ENCODE measurements around the gene ZW10.
A peak's percentile ranks its signal among the peaks of the same experiment; 100 is the strongest.
"Not testable (repeated sequence)": the region's sequence is repeated elsewhere in the genome, so short reads cannot be mapped to it uniquely, and the experiment has no call there.

Gene ZW10, protein sequence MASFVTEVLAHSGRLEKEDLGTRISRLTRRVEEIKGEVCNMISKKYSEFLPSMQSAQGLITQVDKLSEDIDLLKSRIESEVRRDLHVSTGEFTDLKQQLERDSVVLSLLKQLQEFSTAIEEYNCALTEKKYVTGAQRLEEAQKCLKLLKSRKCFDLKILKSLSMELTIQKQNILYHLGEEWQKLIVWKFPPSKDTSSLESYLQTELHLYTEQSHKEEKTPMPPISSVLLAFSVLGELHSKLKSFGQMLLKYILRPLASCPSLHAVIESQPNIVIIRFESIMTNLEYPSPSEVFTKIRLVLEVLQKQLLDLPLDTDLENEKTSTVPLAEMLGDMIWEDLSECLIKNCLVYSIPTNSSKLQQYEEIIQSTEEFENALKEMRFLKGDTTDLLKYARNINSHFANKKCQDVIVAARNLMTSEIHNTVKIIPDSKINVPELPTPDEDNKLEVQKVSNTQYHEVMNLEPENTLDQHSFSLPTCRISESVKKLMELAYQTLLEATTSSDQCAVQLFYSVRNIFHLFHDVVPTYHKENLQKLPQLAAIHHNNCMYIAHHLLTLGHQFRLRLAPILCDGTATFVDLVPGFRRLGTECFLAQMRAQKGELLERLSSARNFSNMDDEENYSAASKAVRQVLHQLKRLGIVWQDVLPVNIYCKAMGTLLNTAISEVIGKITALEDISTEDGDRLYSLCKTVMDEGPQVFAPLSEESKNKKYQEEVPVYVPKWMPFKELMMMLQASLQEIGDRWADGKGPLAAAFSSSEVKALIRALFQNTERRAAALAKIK

DNA sequence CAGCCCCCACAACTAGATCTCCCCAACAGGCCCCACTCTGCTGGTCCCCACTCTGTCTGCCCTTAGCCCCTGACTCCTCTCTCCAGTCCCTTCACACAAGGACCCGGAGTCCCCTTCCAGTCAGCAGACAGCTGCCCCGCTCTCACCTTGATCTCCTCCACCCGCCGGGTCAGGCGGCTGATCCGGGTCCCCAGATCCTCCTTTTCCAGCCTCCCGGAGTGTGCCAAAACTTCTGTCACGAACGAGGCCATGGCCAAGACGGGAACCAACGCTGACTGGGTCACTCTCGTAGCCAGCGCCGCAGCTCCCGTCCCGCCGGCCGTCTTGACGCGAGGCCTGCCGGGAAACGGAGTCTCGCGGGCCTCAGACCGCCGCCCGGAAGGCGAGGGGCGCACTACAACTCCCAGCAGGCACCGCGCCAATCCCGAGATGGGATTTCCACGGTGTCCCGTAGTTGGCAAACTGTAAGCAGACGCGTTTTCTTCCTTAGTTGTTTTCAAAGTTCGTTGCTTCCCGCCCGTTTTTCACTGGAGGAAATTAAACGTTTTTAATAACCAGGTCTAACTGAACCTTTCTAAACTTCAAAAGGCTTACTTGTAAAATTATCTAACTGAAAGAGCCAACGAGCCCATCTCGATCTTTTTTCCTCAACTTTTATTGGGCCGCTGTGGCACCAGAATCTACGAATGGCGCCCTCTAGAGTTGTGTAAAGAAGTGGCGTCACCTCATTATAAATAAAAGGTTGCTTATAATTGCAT lies at the start of gene ZW10:
TSS of gene ZW10 (minus strand) at position 277 of the 758 bp plus-strand sequence. CDS start at position 251, 26 bp downstream.
- peak; percentile 97 for DNase-seq (ENCODE audit: low spot score)

DNA sequence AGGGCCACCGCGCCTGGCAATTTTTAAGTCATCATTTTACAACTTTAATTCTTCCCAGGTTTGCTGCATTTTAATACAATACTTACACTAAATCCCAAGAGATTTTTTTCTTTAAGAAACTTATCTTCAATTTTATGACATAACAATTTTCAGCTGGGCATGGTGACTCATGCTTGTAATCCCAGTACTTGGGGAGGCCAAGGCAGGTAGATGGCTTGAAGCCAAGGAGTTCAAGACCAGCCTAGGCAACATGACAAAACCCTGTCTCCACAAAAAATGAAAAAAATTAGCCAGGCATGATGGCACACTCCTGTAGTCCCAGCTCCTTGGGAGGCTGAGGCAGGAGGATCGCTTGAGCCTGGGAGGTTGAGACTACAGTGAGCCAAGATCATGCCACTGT lies 44.9 kb upstream of the ZW10 start:
- no peak for DNase-seq (ENCODE audit: low spot score)

GRCh38 chr11:113817626-113818025 lies 44.1 kb upstream of the ZW10 start:
- no peak for DNase-seq (ENCODE audit: low spot score)

GRCh38 chr11:113817162-113817561 lies 43.7 kb upstream of the ZW10 start:
- no peak for DNase-seq (ENCODE audit: low spot score)

GRCh38 chr11:113814181-113814580 lies 40.7 kb upstream of the ZW10 start:
- no peak for DNase-seq (ENCODE audit: low spot score)

DNA sequence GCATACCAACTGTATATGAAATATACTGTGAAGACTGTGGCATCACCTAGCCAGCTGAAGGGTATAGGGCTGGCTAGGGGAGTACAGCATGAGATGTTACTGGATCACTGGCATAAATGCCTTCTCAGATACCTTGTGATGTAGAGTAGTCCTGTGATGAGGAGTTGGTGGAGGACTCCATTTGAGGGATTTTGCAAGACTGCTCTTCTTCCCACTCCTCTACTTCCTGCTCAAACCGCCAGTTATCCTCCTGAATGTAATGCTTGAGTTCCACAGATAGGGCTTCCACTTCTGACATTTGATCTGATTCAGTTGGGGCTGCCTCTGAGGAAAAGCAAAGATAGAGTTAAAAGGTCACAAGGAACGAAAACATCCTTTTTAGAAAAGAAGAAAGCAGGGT lies 35.4 kb upstream of the ZW10 start:
- no peak for DNase-seq (ENCODE audit: low spot score)

DNA sequence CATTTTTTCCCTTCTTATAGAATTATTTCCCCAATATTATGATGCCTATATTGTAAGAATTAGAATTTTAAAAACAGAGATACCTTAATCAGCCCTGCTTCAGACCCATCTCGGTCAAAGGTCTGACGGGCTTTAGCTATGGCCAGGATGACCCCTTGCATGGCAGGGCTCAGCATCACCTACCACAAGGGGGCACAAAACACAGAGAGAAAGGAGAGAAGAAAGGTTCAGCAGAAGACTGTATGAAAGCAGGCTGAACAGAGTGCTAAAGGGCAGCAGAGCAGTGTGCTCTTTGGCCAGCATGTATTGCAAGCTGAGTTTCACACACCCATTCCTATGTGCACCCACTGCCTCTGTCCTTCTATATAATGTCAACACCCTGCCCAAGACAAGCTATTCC lies 32.9 kb upstream of the ZW10 start:
- peak; percentile 30 for DNase-seq (ENCODE audit: low spot score)

- DNase-seq (ENCODE audit: low spot score) = no peak
These were observed 32.1 kb upstream of the ZW10 start for GRCh38 chr11:113805640-113806039.

GRCh38 chr11:113802621-113803020 lies 29.1 kb upstream of the ZW10 start:
- DNase-seq (ENCODE audit: low spot score) = no peak

DNA sequence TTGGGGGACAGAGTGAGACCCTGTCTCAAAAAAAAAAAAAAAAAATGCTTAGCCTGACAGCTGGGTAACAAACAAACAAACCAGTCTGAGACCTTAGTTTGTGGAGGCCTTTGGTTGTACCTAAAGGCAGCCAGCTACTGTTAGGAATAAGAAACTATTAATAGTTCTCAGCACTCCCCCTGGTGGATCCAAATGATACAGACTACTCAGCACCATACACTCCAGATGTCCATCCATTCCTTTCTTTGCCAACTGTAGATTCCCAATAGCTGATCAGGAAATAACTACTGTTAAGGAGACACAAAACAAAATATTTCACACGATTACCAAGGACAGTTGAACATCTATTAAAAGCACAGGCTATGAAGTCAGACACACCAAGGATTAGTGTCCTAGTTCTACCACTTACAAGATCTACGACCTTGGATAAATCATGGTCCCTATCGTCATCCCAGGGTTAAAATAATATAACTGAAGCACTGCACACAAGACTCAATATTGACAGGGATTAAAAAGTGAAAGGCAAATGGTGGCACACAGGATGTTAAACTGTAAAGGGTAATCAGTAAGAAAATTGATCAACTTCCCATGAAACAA lies 23.3 kb upstream of the ZW10 start:
- DNase-seq (ENCODE audit: low spot score) = peak; percentile 73

- DNase-seq (ENCODE audit: low spot score) = no peak
These were observed 16.3 kb upstream of the ZW10 start for GRCh38 chr11:113789675-113790320.

DNA sequence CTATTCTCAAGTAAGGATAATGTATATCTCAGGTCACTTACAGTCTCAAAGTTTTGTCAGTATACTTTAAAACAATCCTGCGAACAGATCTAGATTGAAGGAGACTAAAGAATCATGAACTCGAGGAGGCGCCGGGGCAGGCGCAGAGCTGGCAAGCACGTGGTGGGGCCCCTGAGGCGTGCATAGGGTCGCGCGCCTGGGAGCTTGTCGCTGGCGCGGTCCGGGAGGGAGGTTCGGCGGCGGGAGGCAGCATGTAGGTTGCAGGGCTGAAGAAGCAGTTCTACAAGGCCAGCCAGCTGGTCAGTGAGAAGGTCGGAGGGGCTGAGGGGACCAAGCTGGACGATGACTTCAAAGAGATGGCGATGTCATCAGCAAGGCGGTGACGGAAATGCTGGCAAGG lies 15.5 kb upstream of the ZW10 start:
- DNase-seq (ENCODE audit: low spot score) = not testable (repeated sequence)

GRCh38 chr11:113782134-113782533 lies 8.6 kb upstream of the ZW10 start:
- no peak for DNase-seq (ENCODE audit: low spot score)

GRCh38 chr11:113781682-113782081 lies 8.2 kb upstream of the ZW10 start:
- no peak for DNase-seq (ENCODE audit: low spot score)

- no peak for DNase-seq (ENCODE audit: low spot score)
These were observed 6.0 kb upstream of the ZW10 start, which contains the start of gene CLDN25 for GRCh38 chr11:113779496-113779895. Gene CLDN25, plus strand, starts transcription at chr11:113779796. Its CDS starts 0 bp downstream, at chr11:113779796.

GRCh38 chr11:113778111-113778910 lies 4.8 kb upstream of the ZW10 start:
- DNase-seq (ENCODE audit: low spot score) = peak; percentile 64

- DNase-seq (ENCODE audit: low spot score) = no peak
These were observed 647 bp upstream of the ZW10 start for GRCh38 chr11:113774174-113774503.

DNA sequence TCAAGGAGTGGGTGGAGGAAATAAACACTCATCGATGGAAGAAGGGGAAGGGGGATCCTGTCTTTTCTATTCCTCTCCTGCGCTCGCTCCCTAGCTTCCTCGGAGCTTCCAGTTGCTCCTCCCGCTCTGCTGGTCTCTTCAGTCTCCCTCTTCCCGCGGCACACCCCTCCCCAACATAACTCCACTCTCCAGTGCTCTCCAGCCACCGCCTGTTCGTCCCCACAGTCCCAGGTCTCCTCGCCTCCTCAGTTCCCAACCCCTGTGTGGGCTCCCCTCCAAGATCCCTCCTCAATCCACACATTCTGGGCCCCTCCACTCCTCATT lies 438 bp downstream of the ZW10 start:
- peak; percentile 49 for DNase-seq (ENCODE audit: low spot score)

- DNase-seq (ENCODE audit: low spot score) = no peak
These were observed 1.5 kb downstream of the ZW10 start for GRCh38 chr11:113771964-113772363.

DNA sequence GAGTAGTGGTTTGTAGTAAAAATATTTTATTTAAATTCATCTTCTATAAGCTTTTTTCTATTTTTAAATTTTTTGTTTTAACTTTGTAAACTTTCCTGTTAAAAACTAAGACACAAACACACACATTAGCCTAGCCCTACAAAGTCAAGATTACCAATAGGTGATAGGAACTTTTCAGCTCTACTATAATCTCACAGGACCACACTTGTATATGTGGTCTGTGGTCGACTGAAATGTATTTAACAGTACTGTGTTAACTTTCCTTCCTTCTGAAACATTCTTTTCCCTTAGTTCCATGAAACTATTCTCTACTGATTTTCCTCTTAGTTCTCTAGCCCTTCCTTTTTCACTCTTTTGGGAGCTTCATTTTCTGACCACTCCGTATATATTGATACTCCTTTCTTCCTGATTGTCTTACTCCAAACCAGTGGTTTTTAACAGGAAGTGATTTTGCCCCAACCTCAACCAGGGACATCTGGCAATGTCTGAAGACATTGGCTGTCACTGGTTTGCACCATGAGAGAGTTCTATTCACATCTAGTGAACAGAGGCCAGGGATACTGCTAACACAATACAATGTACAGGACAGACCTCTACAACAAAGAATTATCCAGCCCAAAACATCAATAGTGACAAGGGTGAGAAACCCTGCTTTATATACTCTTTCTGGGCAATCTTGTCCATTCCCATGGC lies 8.8 kb downstream of the ZW10 start:
- no peak for DNase-seq (ENCODE audit: low spot score)
